HepG2 (cell line): Measurements from ENCODE around the gene PRKCE. TPM values are rescaled to one million over a fixed set of nuclear protein-coding genes. Genes with fewer than 3 reads are reported as not detected.

Experiments
- ATF7-NPFF ChIP-seq: sonication (generic); formaldehyde crosslinking; IDR thresholded peaks from 2 replicates; pipeline ENCODE4 v1.8.1; 2023; ENCODE audit warnings: mild to moderate bottlenecking, low read depth, missing genetic modification reagents, moderate library complexity
- CHD2 ChIP-seq: IDR thresholded peaks from 2 replicates; pipeline ENCODE4 v1.6.1; 2011; ENCODE audit warnings: low read depth, low read length, improper control_type of control experiment
- PHF20 ChIP-seq: sonication (generic); formaldehyde crosslinking; IDR thresholded peaks from 2 replicates; pipeline ENCODE4 v1.5.0; 2020; ENCODE audit warnings: mild to moderate bottlenecking, missing genetic modification reagents
- RAD51 ChIP-seq: fragments of 450-650 bp; IDR thresholded peaks from 2 replicates; pipeline ENCODE4 v1.6.1; 2016; ENCODE audit warnings: borderline replicate concordance
- STAT5B ChIP-seq: sonication (generic); formaldehyde crosslinking; IDR thresholded peaks from 2 replicates; pipeline ENCODE4 v1.4.0; 2020; ENCODE audit warnings: missing genetic modification reagents
- ZNF382 ChIP-seq: sonication (generic); formaldehyde crosslinking; IDR thresholded peaks from 2 replicates; pipeline ENCODE4 v1.5.0; 2020; ENCODE audit warnings: missing genetic modification reagents, mild to moderate bottlenecking, borderline replicate concordance
- ZNF407 ChIP-seq: sonication (generic); formaldehyde crosslinking; IDR thresholded peaks from one replicate; pipeline ENCODE4 v1.5.1; 2020; ENCODE audit warnings: mild to moderate bottlenecking, missing genetic modification reagents; ENCODE audit errors: not compliant biosample characterization
- ZNF501 ChIP-seq: sonication (generic); formaldehyde crosslinking; IDR thresholded peaks from 2 replicates; pipeline ENCODE4 v1.5.1; 2020; ENCODE audit warnings: mild to moderate bottlenecking, moderate library complexity, missing genetic modification reagents
- ZNF879 ChIP-seq: sonication (generic); formaldehyde crosslinking; IDR thresholded peaks from 2 replicates; pipeline ENCODE4 v1.8.1; 2023; ENCODE audit warnings: missing genetic modification reagents
- ZSCAN21 ChIP-seq: sonication (generic); formaldehyde crosslinking; IDR thresholded peaks from 2 replicates; pipeline ENCODE4 v1.8.0; 2022; ENCODE audit warnings: mild to moderate bottlenecking, missing genetic modification reagents, moderate library complexity, borderline replicate concordance
- polyA plus RNA-seq, 8 experiments: library from polyadenylated mRNA; depleted of rRNA in 3 of 8; stranded (reverse) in 7 of 8; unstranded in 1 of 8; fragments of >200 nt; fragmentation: Illumina TruSeq in 4 of 8; extraction: Trizol in 4 of 8; gene quantifications; 2 replicates each; pipeline versions ENCODE4 v1.2.1 to v1.2.3, GENCODE V29; 2011 to 2016; ENCODE audit warnings: low read depth in 4 of 8, missing spikeins in 1 of 8, mixed read lengths in 1 of 8; ENCODE audit not compliant: insufficient read depth in 1 of 8
- total RNA-seq, 5 experiments: library from RNA; depleted of rRNA; stranded (reverse); fragments of >200 nt; fragmentation: Illumina TruSeq; extraction: Trizol; gene quantifications; 2 replicates each; pipeline ENCODE4 v1.2.3, GENCODE V29; 2016; ENCODE audit warnings: low read depth in 1 of 5
- TF ChIP-seq, protein P1 (sequence below): sonication (generic); formaldehyde crosslinking; conservative IDR thresholded peaks from 2 replicates; pipeline ENCODE4 v1.4.0; 2020; ENCODE audit warnings: missing genetic modification reagents

PRKCE gene
- total and polyA plus RNA-seq, 2 of the 13 experiments (the other 11 are each of a cell fraction or from before 2014, with no cell fraction given), result 1.0 to 3.9 TPM

- TF ChIP-seq ZNF407 (no peak), ZNF879 (CRISPR knock-in tag) (no peak), CHD2 (no peak), RAD51 (no peak), ZSCAN21 (CRISPR knock-in tag) (no peak), ZNF382 (CRISPR knock-in tag) (no peak), PHF20 (CRISPR knock-in tag) (no peak), STAT5B (CRISPR knock-in tag) (no peak), ZNF501 (CRISPR knock-in tag) (no peak), ATF7-NPFF (no peak)
- TF ChIP-seq, protein P1, sequence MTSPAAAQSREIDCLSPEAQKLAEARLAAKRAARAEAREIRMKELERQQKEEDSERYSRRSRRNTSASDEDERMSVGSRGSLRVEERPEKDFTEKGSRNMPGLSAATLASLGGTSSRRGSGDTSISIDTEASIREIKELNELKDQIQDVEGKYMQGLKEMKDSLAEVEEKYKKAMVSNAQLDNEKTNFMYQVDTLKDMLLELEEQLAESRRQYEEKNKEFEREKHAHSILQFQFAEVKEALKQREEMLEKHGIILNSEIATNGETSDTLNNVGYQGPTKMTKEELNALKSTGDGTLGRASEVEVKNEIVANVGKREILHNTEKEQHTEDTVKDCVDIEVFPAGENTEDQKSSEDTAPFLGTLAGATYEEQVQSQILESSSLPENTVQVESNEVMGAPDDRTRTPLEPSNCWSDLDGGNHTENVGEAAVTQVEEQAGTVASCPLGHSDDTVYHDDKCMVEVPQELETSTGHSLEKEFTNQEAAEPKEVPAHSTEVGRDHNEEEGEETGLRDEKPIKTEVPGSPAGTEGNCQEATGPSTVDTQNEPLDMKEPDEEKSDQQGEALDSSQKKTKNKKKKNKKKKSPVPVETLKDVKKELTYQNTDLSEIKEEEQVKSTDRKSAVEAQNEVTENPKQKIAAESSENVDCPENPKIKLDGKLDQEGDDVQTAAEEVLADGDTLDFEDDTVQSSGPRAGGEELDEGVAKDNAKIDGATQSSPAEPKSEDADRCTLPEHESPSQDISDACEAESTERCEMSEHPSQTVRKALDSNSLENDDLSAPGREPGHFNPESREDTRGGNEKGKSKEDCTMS (CRISPR knock-in tag), result no peak
These were observed 22.8 kb downstream of the PRKCE start (continued) for GRCh38 chr2:45674035-45674816.
